AG04450 (cell line): Measurements from ENCODE around the gene LDLRAD2. TPM values are rescaled to one million over a fixed set of nuclear protein-coding genes. Genes with fewer than 3 reads are reported as not detected.
"Not testable (repeated sequence)": the region's sequence is repeated elsewhere in the genome, so short reads cannot be mapped to it uniquely, and the experiment has no call there.

ENCODE experiments used
- CTCF ChIA-PET: fragments of 300-600, 350-600 bp; formaldehyde crosslinking; extraction: SDS; loops from one replicate; lab custom pipeline; 2022; ENCODE audit warnings: antibody characterized with exemption, inconsistent platforms; lab: Charles Lee
- POLR2A ChIA-PET: fragments of 350-600 bp; formaldehyde crosslinking; extraction: SDS; loops from one replicate; lab custom pipeline; 2021; ENCODE audit warnings: antibody characterized with exemption, inconsistent platforms; lab: Yijun Ruan, JAX
- DNase-seq: peaks from one replicate; pipeline ENCODE4 v3.0.0-alpha.2; 2011; ENCODE audit warnings: low read depth, low spot score
- H3K27ac ChIP-seq: one replicate; pipeline ENCODE4 v1.5.1; 2012; ENCODE audit warnings: low read depth, low read length, control low read depth
- H3K27me3 ChIP-seq: one replicate; pipeline ENCODE4 v1.6.0; 2012; ENCODE audit warnings: low read length; ENCODE audit not compliant: control insufficient read depth, insufficient read depth
- H3K4me3 ChIP-seq: 2 replicates; pipeline ENCODE4 v1.5.1; 2011; ENCODE audit warnings: mild to moderate bottlenecking, low read depth, low read length, control low read depth
- H3K9me3 ChIP-seq: 2 replicates; pipeline ENCODE4 v1.5.1; 2012; ENCODE audit warnings: low read length; ENCODE audit not compliant: control insufficient read depth, insufficient read depth
- CTCF ChIP-seq: IDR thresholded peaks from 2 replicates; pipeline ENCODE4 v1.5.1; 2011; ENCODE audit warnings: low read depth, low read length, control low read depth, inconsistent platforms
- polyA plus RNA-seq: library from polyadenylated mRNA; depleted of rRNA; stranded (reverse); fragments of >200 nt; gene quantifications from 2 replicates; pipeline ENCODE4 v1.2.3, GENCODE V29; 2011

Gene LDLRAD2
- polyA plus RNA-seq, 1 experiment: 0.05 TPM

- H3K9me3 ChIP-seq: no peaks in the 10 kb centered on the region; the same call in 1 of the 2 replicates
- CTCF ChIA-PET: interaction anchor here (0.6 to 1.6 kb wide), 2 partner anchors 59 to 79 kb away, joined by 3 to 7 read pairs; no protein-coding TSS in a partner anchor
- POLR2A ChIA-PET: interaction anchor here (0.6 to 2.3 kb wide), 4 partner anchors 17 to 1562 kb away, joined by 3 to 5 read pairs (median 5); partner anchors contain the start of gene HNRNPR
- no peak for DNase-seq
- H3K27ac ChIP-seq: peak overlapping the region; percentile 80
- H3K27me3 ChIP-seq: no peaks in the 10 kb centered on the region
- peak; percentile 47 for TF ChIP-seq CTCF
- peak overlapping the region; percentile 95 for H3K4me3 ChIP-seq
Observed at GRCh38 chr1:21782349-21782867, 29.7 kb upstream of the LDLRAD2 start.

DNA sequence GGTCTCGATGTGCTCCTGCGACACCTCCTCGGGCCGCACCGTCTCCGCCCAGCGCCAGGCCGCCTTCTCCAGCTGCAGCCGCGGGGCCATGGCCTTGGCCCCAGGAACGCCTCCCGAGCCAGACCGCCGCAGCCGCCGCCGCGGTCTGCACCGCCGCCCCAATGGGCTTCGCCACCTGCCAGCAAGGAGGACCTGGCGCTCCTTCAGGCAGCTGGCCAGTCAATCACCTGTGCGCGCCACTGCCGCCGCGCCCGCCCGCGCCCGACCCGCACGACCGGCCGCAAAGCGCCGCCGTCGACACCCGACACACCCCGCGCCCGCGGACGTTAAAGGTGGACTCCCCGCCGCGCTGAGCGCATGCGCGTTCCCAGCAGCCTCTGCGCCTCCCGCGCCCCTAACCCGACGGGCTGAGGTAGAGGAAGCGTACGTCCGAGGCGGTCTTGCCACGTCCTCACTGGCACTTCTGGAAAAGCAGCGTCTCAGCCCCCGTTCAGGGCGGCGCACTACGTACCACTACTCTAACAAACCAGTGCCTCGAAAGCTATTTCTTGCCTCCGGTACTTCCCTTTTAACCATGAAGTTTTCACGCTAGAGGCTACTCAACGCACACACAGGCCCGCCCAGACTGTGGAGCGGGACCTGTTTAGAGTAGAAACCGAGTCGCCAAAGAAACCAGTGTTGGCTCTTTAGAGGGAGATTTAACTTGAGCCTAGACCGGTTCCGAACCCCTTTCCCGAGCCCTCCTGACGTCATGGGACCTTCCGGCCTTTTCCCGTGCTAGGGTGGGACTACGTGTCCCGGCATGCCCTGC lies 29.0 kb upstream of the LDLRAD2 start, which contains the start of gene USP48:
Gene USP48 (minus strand): TSS at position 282 of the 811 bp plus-strand sequence. CDS start 192 bp downstream, at position 90.
- CTCF ChIA-PET: interaction anchor here (1.6 kb wide), 1 partner anchor 80 kb away, joined by 7 read pairs; no protein-coding TSS in a partner anchor
- Histone ChIP-seq H3K27ac (peak within 1 kb of the TSS; percentile 100), H3K4me3 (peak within 1 kb of the TSS; percentile 95), H3K27me3 (no peaks in the 10 kb centered on the region), H3K9me3 (no peaks in the 10 kb centered on the region; the same call in 1 of the 2 replicates)
- POLR2A ChIA-PET: interaction anchor here (0.6 to 2.3 kb wide), 5 partner anchors 17 to 1561 kb away, joined by 3 to 5 read pairs (median 5); partner anchors contain the start of gene HNRNPR
- no peak for TF ChIP-seq CTCF
- DNase-seq: peak; percentile 94

DNA sequence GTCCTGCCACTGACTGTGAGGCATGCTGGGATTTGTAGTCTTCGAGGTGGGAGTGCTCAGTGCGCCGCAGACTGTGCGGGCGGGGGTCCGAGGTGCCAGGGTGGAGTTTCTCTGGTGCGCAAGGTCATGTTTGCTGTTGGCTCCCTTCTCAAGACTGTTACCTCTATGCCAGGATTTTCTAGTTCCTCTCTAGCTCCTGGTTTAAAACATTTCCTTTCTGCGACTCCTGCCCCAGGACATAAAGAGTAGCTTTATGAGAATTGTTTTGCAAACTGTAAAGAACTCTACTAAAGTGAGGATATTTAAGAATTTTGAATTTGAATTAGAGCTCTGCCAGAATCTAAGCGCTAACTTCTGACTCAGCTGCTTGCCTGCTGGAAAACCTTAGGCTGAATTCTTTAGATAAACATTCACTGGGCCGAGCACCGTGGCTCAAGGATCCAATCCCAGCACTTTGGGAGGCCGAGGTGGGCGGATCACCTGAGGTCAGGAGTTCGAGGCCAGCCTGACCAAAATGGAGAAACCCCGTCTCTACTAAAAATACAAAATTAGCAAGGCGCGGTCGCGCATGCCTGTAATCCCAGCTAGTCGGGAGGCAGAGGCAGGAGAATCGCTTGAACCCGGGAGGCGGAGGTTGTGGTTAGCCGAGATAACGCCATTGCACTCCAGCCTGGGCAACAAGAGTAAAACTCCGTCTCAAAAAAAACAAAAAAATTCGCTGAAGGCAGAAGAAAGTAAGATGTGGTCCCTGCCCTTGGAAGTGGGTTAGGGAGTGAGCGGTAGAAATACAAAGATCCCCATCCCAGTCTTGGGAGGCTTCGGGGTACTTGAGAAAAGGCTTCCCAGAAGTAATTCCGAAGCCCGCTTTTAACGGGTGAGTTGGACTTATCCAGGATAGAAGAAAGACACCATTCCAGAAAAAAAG lies 28.1 kb upstream of the LDLRAD2 start:
- Histone ChIP-seq H3K4me3 (peak overlapping the region; percentile 95), H3K9me3 (no peaks in the 10 kb centered on the region; the same call in 1 of the 2 replicates), H3K27me3 (no peaks in the 10 kb centered on the region), H3K27ac (peak overlapping the region; percentile 100)
- ChIA-PET POLR2A (interaction anchor here (0.7 kb wide), 2 partner anchors 35 to 147 kb away, joined by 3 read pairs; no protein-coding TSS in a partner anchor), CTCF (no interaction called here)
- peak; percentile 55 for DNase-seq
- TF ChIP-seq CTCF: no peak

DNA sequence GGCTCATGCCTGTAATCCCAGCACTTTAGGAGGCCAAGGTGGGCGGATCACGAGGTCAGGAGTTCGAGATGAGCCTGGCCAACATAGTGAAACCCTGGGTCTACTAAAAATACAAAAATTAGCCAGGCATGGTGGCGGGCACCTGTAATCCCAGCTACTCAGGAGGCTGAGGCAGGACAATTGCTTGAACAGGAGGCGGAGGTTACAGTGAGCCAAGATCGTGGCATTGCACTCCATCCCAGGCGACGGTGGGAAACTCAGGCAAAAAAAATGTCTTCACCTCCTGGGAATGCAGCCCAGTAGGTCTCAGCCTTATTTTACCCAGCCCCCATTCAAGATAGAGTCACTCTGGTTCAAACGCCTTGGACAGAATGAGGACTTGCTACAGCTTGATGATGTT lies 26.3 kb upstream of the LDLRAD2 start:
- DNase-seq, H3K27me3 ChIP-seq, POLR2A ChIA-PET, H3K9me3 ChIP-seq, H3K4me3 ChIP-seq, CTCF ChIA-PET, H3K27ac ChIP-seq: not testable (repeated sequence)

- POLR2A ChIA-PET: no interaction called here
- no peak for DNase-seq
- CTCF ChIA-PET: no interaction called here
Observed at GRCh38 chr1:21786640-21787039, 25.4 kb upstream of the LDLRAD2 start.

More at GRCh38 chr1:21786640-21787039, 25.4 kb upstream of the LDLRAD2 start:
- TF ChIP-seq CTCF: no peak
- H3K27ac ChIP-seq: no peak overlapping the region
- H3K4me3 ChIP-seq: no peak overlapping the region
- H3K9me3 ChIP-seq: no peaks in the 10 kb centered on the region; the same call in 1 of the 2 replicates
- H3K27me3 ChIP-seq: no peaks in the 10 kb centered on the region
